Type B pancreatic cell (in vitro differentiated cells): Measurements from ENCODE around the gene HOXB5. TPM values are rescaled to one million over a fixed set of nuclear protein-coding genes. Genes with fewer than 3 reads are reported as not detected.

ENCODE experiments used
- DNase-seq: peaks from one replicate; pipeline ENCODE4 v3.0.0; 2021; ENCODE audit warnings: mixed read lengths; ENCODE audit not compliant: unreplicated experiment; ENCODE audit errors: extremely low spot score
- H3K27ac Mint-ChIP-seq: 2 replicates; pipeline ENCODE4 v1.8.0; 2021; ENCODE audit warnings: mild to moderate bottlenecking, mixed read lengths
- H3K27me3 Mint-ChIP-seq: 2 replicates; pipeline ENCODE4 v1.8.0; 2021; ENCODE audit warnings: mixed read lengths
- H3K36me3 Mint-ChIP-seq: 2 replicates; pipeline ENCODE4 v1.8.0; 2021; ENCODE audit warnings: mixed read lengths
- H3K4me1 Mint-ChIP-seq: one replicate; pipeline ENCODE4 v1.8.0; 2021; ENCODE audit warnings: mixed read lengths; ENCODE audit not compliant: unreplicated experiment
- H3K4me3 Mint-ChIP-seq: 2 replicates; pipeline ENCODE4 v1.8.0; 2021; ENCODE audit warnings: mild to moderate bottlenecking, mixed read lengths
- H3K9me3 Mint-ChIP-seq: 2 replicates; pipeline ENCODE4 v1.8.0; 2021; ENCODE audit warnings: mixed read lengths
- total RNA-seq: library from RNA; stranded (reverse); gene quantifications from 2 replicates; pipeline ENCODE4 v1.2.1, GENCODE V29; 2021; ENCODE audit warnings: low replicate concordance
- TF ChIP-seq, protein P1 (sequence below): fragments of 200-600 bp; sonication (generic); conservative IDR thresholded peaks from 2 replicates; pipeline ENCODE4 v1.5.0; 2021; ENCODE audit warnings: antibody characterized with exemption, mild to moderate bottlenecking

The HOXB5 gene
- total RNA-seq, 1 donor from 2014 or later = 20.8 TPM

DNA sequence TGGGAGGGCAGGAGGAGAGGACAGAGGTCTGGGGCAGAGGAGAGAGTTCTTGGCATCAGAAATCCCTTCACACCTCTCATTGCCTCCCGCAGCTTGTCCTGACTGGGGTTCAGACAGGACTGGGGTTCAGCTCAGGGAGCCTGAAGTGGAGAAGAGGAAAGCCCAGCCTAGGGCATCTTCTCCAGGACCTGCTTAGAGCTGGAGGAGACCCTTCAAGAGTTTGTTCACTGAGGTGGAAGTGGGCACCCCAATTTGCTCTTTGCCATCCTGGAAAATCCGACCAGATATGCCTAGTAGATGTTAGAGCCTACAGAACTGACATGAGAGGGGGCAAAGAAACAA, 5.5 kb downstream of the HOXB5 start:
- H3K9me3 Mint-ChIP-seq = no peaks in the 10 kb centered on the region
- TF ChIP-seq, protein P1, sequence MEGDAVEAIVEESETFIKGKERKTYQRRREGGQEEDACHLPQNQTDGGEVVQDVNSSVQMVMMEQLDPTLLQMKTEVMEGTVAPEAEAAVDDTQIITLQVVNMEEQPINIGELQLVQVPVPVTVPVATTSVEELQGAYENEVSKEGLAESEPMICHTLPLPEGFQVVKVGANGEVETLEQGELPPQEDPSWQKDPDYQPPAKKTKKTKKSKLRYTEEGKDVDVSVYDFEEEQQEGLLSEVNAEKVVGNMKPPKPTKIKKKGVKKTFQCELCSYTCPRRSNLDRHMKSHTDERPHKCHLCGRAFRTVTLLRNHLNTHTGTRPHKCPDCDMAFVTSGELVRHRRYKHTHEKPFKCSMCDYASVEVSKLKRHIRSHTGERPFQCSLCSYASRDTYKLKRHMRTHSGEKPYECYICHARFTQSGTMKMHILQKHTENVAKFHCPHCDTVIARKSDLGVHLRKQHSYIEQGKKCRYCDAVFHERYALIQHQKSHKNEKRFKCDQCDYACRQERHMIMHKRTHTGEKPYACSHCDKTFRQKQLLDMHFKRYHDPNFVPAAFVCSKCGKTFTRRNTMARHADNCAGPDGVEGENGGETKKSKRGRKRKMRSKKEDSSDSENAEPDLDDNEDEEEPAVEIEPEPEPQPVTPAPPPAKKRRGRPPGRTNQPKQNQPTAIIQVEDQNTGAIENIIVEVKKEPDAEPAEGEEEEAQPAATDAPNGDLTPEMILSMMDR = no peak
- peaks cover 56% of the 10 kb centered on the region for H3K4me1 Mint-ChIP-seq
- peak overlapping the region; percentile 97 for H3K27ac Mint-ChIP-seq
- peaks cover 49% of the 10 kb centered on the region for H3K36me3 Mint-ChIP-seq
- H3K4me3 Mint-ChIP-seq = peak overlapping the region; percentile 91
- no peak for DNase-seq
- H3K27me3 Mint-ChIP-seq = peaks cover 97% of the 10 kb centered on the region

DNA sequence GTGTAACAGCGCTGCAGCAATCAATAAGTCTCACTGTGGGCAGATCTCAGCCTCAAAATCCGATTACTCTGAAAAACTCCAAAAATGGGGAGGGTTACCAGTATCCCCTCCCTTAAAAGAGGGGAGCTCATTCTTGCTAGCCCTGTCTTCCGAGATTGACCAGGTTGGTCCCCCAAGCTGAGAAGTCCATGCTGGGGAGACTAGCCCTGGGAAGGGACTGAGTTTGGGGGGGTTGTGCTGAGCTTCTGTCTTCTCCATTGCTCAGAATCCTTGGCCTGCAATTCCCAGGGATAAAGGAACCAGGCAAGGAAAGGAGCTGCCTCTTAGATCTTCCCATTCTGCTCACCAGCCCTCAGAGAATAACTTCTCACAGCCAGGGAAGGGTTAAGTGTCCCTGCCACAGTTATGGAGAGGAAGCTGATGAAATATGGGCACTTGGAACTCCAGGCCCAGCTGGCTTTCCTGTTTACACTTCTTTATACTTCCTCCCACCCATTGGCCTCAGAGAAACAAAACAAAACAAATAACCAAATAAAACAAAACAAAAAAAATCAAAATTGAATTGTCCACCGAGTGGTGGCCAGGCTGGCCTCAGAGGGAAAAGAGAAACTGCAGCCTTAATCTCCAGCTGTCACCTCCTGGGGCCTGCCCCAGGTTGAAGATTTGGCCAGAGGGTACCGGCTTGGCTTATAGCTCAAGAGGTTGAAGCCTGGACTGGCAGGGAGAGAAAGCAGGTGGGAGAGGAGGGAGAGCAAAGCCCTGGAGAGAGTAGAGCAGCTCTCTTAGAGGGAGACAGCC, 6.1 kb downstream of the HOXB5 start:
- DNase-seq = no peak
- H3K36me3 Mint-ChIP-seq = peaks cover 52% of the 10 kb centered on the region
- H3K9me3 Mint-ChIP-seq = no peaks in the 10 kb centered on the region
- H3K27me3 Mint-ChIP-seq = peaks cover 97% of the 10 kb centered on the region
- H3K27ac Mint-ChIP-seq = peak overlapping the region; percentile 97
- H3K4me1 Mint-ChIP-seq = peaks cover 62% of the 10 kb centered on the region
- TF ChIP-seq, protein P1 = no peak
- H3K4me3 Mint-ChIP-seq = peak overlapping the region; percentile 91

DNA sequence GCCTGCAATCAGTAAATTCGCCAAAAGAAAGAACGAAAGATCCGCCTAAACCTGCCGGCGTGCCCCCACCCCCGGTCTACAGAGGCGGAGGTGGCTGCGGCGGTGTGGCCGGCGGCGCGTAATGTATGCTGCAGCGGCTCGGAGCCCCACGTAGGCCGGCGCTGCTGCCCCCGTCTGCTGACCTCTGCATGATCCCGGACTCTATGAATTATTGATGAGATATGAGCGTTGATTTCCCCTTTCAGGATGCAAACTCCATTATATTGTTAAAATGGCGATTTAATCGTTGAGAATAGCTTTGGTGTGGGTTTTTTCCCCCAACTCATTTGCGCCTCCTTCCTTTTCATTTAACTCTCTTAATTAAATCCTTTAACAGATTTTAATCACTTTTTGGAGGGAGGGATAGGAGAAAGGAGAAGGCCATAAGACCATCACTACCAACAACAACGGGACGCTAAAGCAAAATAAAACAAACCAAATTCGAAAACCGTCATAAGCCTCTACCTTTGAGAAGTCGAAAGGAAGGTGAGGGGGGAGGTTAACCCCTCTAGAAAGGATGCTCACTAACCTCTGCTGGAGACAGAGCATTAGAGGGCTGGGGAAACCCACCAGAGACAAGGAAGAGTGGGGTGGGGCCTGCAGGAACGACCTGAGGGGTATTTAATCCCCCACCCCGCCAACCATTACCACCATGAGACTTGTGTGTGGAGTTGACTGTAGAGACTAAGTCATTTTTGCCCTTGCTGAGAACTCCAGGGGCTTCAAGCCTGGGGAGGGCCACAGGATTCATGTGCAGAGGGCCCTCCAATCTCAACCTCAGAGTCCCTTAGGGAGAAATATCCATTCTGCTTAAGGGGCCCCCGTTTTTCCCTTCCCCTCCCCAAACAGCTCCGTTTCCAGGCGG, 7.0 kb downstream of the HOXB5 start:
- peaks cover 63% of the 10 kb centered on the region for H3K4me1 Mint-ChIP-seq
- H3K4me3 Mint-ChIP-seq = peak overlapping the region; percentile 91
- H3K36me3 Mint-ChIP-seq = peaks cover 53% of the 10 kb centered on the region
- no peaks in the 10 kb centered on the region for H3K9me3 Mint-ChIP-seq
- DNase-seq = no peak
- peaks cover 95% of the 10 kb centered on the region for H3K27me3 Mint-ChIP-seq
- peak overlapping the region; percentile 97 for H3K27ac Mint-ChIP-seq
- TF ChIP-seq, protein P1 = no peak

DNA sequence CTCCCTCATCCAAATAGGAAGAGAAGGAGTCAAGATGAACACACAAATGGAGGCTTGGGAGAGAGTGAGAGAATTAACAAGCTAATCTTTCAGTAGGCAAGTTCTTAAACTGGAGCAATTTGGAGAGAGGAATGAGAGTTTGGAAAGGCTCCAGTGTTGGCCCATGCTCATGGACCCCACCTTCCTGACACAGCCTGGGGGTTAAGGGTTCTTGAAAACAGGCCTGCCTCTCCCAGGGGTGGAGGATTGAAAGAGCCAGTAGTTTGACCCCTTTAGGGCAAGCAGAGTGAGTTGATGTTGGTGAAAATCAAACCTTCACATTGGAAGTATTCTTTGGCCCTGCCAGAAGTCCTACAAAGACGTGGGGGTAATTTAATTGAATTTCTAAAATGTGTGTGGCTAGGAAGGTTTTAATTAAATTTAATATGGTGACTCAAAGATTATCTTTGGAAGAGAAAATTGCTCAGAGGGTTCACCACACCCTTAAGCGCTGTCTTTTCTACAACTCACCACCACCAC, 9.3 kb downstream of the HOXB5 start:
- Mint-ChIP-seq H3K36me3 (peaks cover 37% of the 10 kb centered on the region), H3K4me1 (peaks cover 53% of the 10 kb centered on the region), H3K9me3 (no peaks in the 10 kb centered on the region), H3K27ac (peak overlapping the region; percentile 97), H3K27me3 (peaks cover 95% of the 10 kb centered on the region), H3K4me3 (peak overlapping the region; percentile 91)
- TF ChIP-seq, protein P1 = no peak
- no peak for DNase-seq

DNA sequence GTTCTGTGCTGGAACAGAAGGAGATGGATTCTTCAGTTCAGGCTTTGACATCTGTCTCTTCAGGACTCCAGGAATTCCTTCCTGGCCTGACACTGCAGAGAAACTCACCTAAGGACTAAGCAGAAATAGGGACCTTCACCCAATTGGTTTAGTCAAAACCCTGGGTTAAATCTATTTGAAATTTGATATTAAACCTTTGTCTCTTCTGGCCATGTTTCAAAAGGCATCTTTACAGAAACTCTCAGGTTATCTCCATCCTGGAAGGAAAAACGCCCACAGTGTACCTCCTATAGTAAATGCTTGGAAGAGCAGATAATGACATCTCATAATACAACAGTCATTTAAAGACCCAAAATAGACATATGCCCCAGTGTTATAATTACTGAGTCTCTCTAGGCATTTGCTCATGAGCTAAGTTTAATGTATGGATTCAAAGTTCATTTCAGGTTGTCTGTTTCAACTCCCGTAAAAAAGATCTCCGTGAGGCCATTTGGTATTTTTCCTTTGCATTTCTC, 9.8 kb downstream of the HOXB5 start:
- Mint-ChIP-seq H3K4me1 (peaks cover 58% of the 10 kb centered on the region), H3K36me3 (peaks cover 42% of the 10 kb centered on the region), H3K27ac (peak overlapping the region; percentile 97), H3K27me3 (peaks cover 95% of the 10 kb centered on the region), H3K4me3 (peak overlapping the region; percentile 91), H3K9me3 (no peaks in the 10 kb centered on the region)
- no peak for DNase-seq
- TF ChIP-seq, protein P1 = no peak
